ENCODE results near the gene SLC35B2.

The SLC35B2 gene

GRCh38 chr6:44227148-44227793 is 30.1 kb downstream of the SLC35B2 start:
- Histone ChIP-seq H3K27ac (ENCODE audit: insufficient read depth, low read length, poor library complexity, severe bottlenecking) (no peak overlapping the region), H3K36me3 (ENCODE audit: control insufficient read depth, insufficient read depth, low read length) (no peaks in the 10 kb centered on the region), H3K27me3 (replicated peaks; ENCODE audit: control insufficient read depth, insufficient read depth, low read length, poor library complexity, severe bottlenecking) (no peaks in the 10 kb centered on the region), H3K4me1 (ENCODE audit: control insufficient read depth, insufficient read depth, low read length, poor library complexity, severe bottlenecking) (peaks cover 11% of the 10 kb centered on the region), H3K9me3 (ENCODE audit: control insufficient read depth, low read length) (no peaks in the 10 kb centered on the region), H3K4me3 (ENCODE audit: insufficient read depth, low read depth, low read length, poor library complexity, severe bottlenecking) (no peak overlapping the region)
- no peak for DNase-seq

GRCh38 chr6:44226368-44227147 is 30.8 kb downstream of the SLC35B2 start:
- Histone ChIP-seq H3K36me3 (ENCODE audit: control insufficient read depth, insufficient read depth, low read length) (no peaks in the 10 kb centered on the region), H3K27me3 (replicated peaks; ENCODE audit: control insufficient read depth, insufficient read depth, low read length, poor library complexity, severe bottlenecking) (no peaks in the 10 kb centered on the region), H3K4me1 (ENCODE audit: control insufficient read depth, insufficient read depth, low read length, poor library complexity, severe bottlenecking) (peaks cover 11% of the 10 kb centered on the region), H3K9me3 (ENCODE audit: control insufficient read depth, low read length) (no peaks in the 10 kb centered on the region), H3K4me3 (ENCODE audit: insufficient read depth, low read depth, low read length, poor library complexity, severe bottlenecking) (no peak overlapping the region), H3K27ac (ENCODE audit: insufficient read depth, low read length, poor library complexity, severe bottlenecking) (no peak overlapping the region)
- no peak for DNase-seq

- H3K9me3 ChIP-seq (ENCODE audit: control insufficient read depth, low read length) = no peaks in the 10 kb centered on the region
- H3K4me1 ChIP-seq (ENCODE audit: control insufficient read depth, insufficient read depth, low read length, poor library complexity, severe bottlenecking) = peaks cover 11% of the 10 kb centered on the region
- H3K4me3 ChIP-seq (ENCODE audit: insufficient read depth, low read depth, low read length, poor library complexity, severe bottlenecking) = no peak overlapping the region
- H3K27me3 ChIP-seq (replicated peaks; ENCODE audit: control insufficient read depth, insufficient read depth, low read length, poor library complexity, severe bottlenecking) = no peaks in the 10 kb centered on the region
- no peak overlapping the region for H3K27ac ChIP-seq (ENCODE audit: insufficient read depth, low read length, poor library complexity, severe bottlenecking)
- DNase-seq = no peak
- no peaks in the 10 kb centered on the region for H3K36me3 ChIP-seq (ENCODE audit: control insufficient read depth, insufficient read depth, low read length)
Observed at GRCh38 chr6:44225579-44226325, 31.6 kb downstream of the SLC35B2 start.

GRCh38 chr6:44224965-44225305 is 32.4 kb downstream of the SLC35B2 start:
- peaks cover 11% of the 10 kb centered on the region for H3K4me1 ChIP-seq (ENCODE audit: control insufficient read depth, insufficient read depth, low read length, poor library complexity, severe bottlenecking)
- DNase-seq = no peak
- H3K4me3 ChIP-seq (ENCODE audit: insufficient read depth, low read depth, low read length, poor library complexity, severe bottlenecking) = no peak overlapping the region
- no peaks in the 10 kb centered on the region for H3K36me3 ChIP-seq (ENCODE audit: control insufficient read depth, insufficient read depth, low read length)
- H3K27me3 ChIP-seq (replicated peaks; ENCODE audit: control insufficient read depth, insufficient read depth, low read length, poor library complexity, severe bottlenecking) = peaks cover 2% of the 10 kb centered on the region
- H3K27ac ChIP-seq (ENCODE audit: insufficient read depth, low read length, poor library complexity, severe bottlenecking) = no peak overlapping the region
- H3K9me3 ChIP-seq (ENCODE audit: control insufficient read depth, low read length) = no peaks in the 10 kb centered on the region

- H3K36me3 ChIP-seq (ENCODE audit: control insufficient read depth, insufficient read depth, low read length) = no peaks in the 10 kb centered on the region
- no peak for DNase-seq
- H3K4me1 ChIP-seq (ENCODE audit: control insufficient read depth, insufficient read depth, low read length, poor library complexity, severe bottlenecking) = peaks cover 14% of the 10 kb centered on the region
- peaks cover 4% of the 10 kb centered on the region for H3K27me3 ChIP-seq (replicated peaks; ENCODE audit: control insufficient read depth, insufficient read depth, low read length, poor library complexity, severe bottlenecking)
- H3K27ac ChIP-seq (ENCODE audit: insufficient read depth, low read length, poor library complexity, severe bottlenecking) = no peak overlapping the region
- peak overlapping the region; percentile 66 for H3K4me3 ChIP-seq (ENCODE audit: insufficient read depth, low read depth, low read length, poor library complexity, severe bottlenecking)
- H3K9me3 ChIP-seq (ENCODE audit: control insufficient read depth, low read length) = no peaks in the 10 kb centered on the region
Observed at GRCh38 chr6:44224029-44224964, 33.0 kb downstream of the SLC35B2 start.

- Histone ChIP-seq H3K27me3 (replicated peaks; ENCODE audit: control insufficient read depth, insufficient read depth, low read length, poor library complexity, severe bottlenecking) (peaks cover 4% of the 10 kb centered on the region), H3K4me3 (ENCODE audit: insufficient read depth, low read depth, low read length, poor library complexity, severe bottlenecking) (peak within 1 kb of the TSS; percentile 66), H3K9me3 (ENCODE audit: control insufficient read depth, low read length) (no peaks in the 10 kb centered on the region), H3K27ac (ENCODE audit: insufficient read depth, low read length, poor library complexity, severe bottlenecking) (peak within 1 kb of the TSS; percentile 41), H3K36me3 (ENCODE audit: control insufficient read depth, insufficient read depth, low read length) (no peaks in the 10 kb centered on the region), H3K4me1 (ENCODE audit: control insufficient read depth, insufficient read depth, low read length, poor library complexity, severe bottlenecking) (peaks cover 18% of the 10 kb centered on the region)
- DNase-seq = peak; percentile 70 to 75 (median 74)
Observed at GRCh38 chr6:44223319-44224028, 33.9 kb downstream of the SLC35B2 start, which contains the start of gene SLC29A1. SLC29A1 (plus strand) TSS chr6:44223595; CDS start chr6:44227314, 3,719 bp downstream.

- no peaks in the 10 kb centered on the region for H3K9me3 ChIP-seq (ENCODE audit: control insufficient read depth, low read length)
- H3K27ac ChIP-seq (ENCODE audit: insufficient read depth, low read length, poor library complexity, severe bottlenecking) = peak overlapping the region; percentile 41
- DNase-seq = no peak
- no peaks in the 10 kb centered on the region for H3K36me3 ChIP-seq (ENCODE audit: control insufficient read depth, insufficient read depth, low read length)
- peaks cover 18% of the 10 kb centered on the region for H3K4me1 ChIP-seq (ENCODE audit: control insufficient read depth, insufficient read depth, low read length, poor library complexity, severe bottlenecking)
- peaks cover 4% of the 10 kb centered on the region for H3K27me3 ChIP-seq (replicated peaks; ENCODE audit: control insufficient read depth, insufficient read depth, low read length, poor library complexity, severe bottlenecking)
- peak overlapping the region; percentile 48 for H3K4me3 ChIP-seq (ENCODE audit: insufficient read depth, low read depth, low read length, poor library complexity, severe bottlenecking)
Observed at GRCh38 chr6:44222486-44223318, 34.6 kb downstream of the SLC35B2 start.

- peaks cover 18% of the 10 kb centered on the region for H3K4me1 ChIP-seq (ENCODE audit: control insufficient read depth, insufficient read depth, low read length, poor library complexity, severe bottlenecking)
- peaks cover 4% of the 10 kb centered on the region for H3K27me3 ChIP-seq (replicated peaks; ENCODE audit: control insufficient read depth, insufficient read depth, low read length, poor library complexity, severe bottlenecking)
- no peaks in the 10 kb centered on the region for H3K9me3 ChIP-seq (ENCODE audit: control insufficient read depth, low read length)
- DNase-seq = no peak
- no peak overlapping the region for H3K4me3 ChIP-seq (ENCODE audit: insufficient read depth, low read depth, low read length, poor library complexity, severe bottlenecking)
- H3K27ac ChIP-seq (ENCODE audit: insufficient read depth, low read length, poor library complexity, severe bottlenecking) = no peak overlapping the region
- H3K36me3 ChIP-seq (ENCODE audit: control insufficient read depth, insufficient read depth, low read length) = no peaks in the 10 kb centered on the region
Observed at GRCh38 chr6:44221961-44222335, 35.4 kb downstream of the SLC35B2 start.

Measured in effector memory CD4-positive, alpha-beta T cell (primary cell).